GM18520 (cell line): ENCODE data around the gene PATZ1.

Experiments used
- ATAC-seq: cut with Tn5 transposase; IDR thresholded peaks from one replicate; pipeline ENCODE4 v1.9.1; 2021; ENCODE audit not compliant: unreplicated experiment

Gene PATZ1

GRCh38 chr22:31284281-31285155, 61.6 kb downstream of the PATZ1 start:
- ATAC-seq: no peak

GRCh38 chr22:31282748-31283468, 63.2 kb downstream of the PATZ1 start:
- no peak for ATAC-seq

- no peak for ATAC-seq
Measured at GRCh38 chr22:31281733-31282132, 64.4 kb downstream of the PATZ1 start.

GRCh38 chr22:31279821-31280505, 66.2 kb downstream of the PATZ1 start:
- no peak for ATAC-seq

- no peak for ATAC-seq
Measured at GRCh38 chr22:31279327-31279669, 66.8 kb downstream of the PATZ1 start.

- ATAC-seq: no peak
Measured at GRCh38 chr22:31278626-31279326, 67.4 kb downstream of the PATZ1 start.

GRCh38 chr22:31278151-31278621, 68.0 kb downstream of the PATZ1 start:
- ATAC-seq: no peak

- no peak for ATAC-seq
Measured at GRCh38 chr22:31277741-31278140, 68.4 kb downstream of the PATZ1 start.

GRCh38 chr22:31276426-31277167, 69.5 kb downstream of the PATZ1 start:
- no peak for ATAC-seq
